Ishikawa (cell line): ENCODE measurements around the gene RIOK3.

Experiments used
- CEBPB ChIP-seq: IDR thresholded peaks from 2 replicates; pipeline ENCODE4 v1.6.1; 2012
- CREB1 ChIP-seq: IDR thresholded peaks from 2 replicates; pipeline ENCODE4 v1.6.1; 2012; ENCODE audit warnings: low read depth
- EGR1 ChIP-seq: IDR thresholded peaks from 2 replicates; pipeline ENCODE4 v1.6.1; 2012
- EP300 ChIP-seq: IDR thresholded peaks from 2 replicates; pipeline ENCODE4 v1.6.1; 2012; ENCODE audit warnings: borderline replicate concordance
- FOXM1 ChIP-seq: IDR thresholded peaks from 2 replicates; pipeline ENCODE4 v1.6.1; 2012; ENCODE audit warnings: low read depth, borderline replicate concordance
- NFIC ChIP-seq: IDR thresholded peaks from 2 replicates; pipeline ENCODE4 v1.6.1; 2012
- RAD21 ChIP-seq: IDR thresholded peaks from 2 replicates; pipeline ENCODE4 v1.6.1; 2012; ENCODE audit warnings: low read depth
- TAF1 ChIP-seq: IDR thresholded peaks from 2 replicates; pipeline ENCODE4 v1.6.1; 2012; ENCODE audit warnings: low read depth, mild to moderate bottlenecking
- TCF12 ChIP-seq: IDR thresholded peaks from 2 replicates; pipeline ENCODE4 v1.6.1; 2012; ENCODE audit warnings: low read depth
- TEAD4 ChIP-seq: IDR thresholded peaks from 2 replicates; pipeline ENCODE4 v1.6.1; 2012
- YY1 ChIP-seq: IDR thresholded peaks from 2 replicates; pipeline ENCODE4 v1.6.1; 2012; ENCODE audit warnings: low read depth
- ZBTB7A ChIP-seq: IDR thresholded peaks from 2 replicates; pipeline ENCODE4 v1.6.1; 2012; ENCODE audit warnings: low read depth
- TF ChIP-seq, protein P1 (sequence below): IDR thresholded peaks from 2 replicates; pipeline ENCODE4 v1.6.1; 2012; ENCODE audit warnings: low read depth, mild to moderate bottlenecking
- TF ChIP-seq, protein P2 (sequence below): IDR thresholded peaks from 2 replicates; pipeline ENCODE4 v1.6.1; 2012
- TF ChIP-seq, protein P3 (sequence below): IDR thresholded peaks from 2 replicates; pipeline ENCODE4 v1.6.1; 2012

RIOK3 gene

DNA sequence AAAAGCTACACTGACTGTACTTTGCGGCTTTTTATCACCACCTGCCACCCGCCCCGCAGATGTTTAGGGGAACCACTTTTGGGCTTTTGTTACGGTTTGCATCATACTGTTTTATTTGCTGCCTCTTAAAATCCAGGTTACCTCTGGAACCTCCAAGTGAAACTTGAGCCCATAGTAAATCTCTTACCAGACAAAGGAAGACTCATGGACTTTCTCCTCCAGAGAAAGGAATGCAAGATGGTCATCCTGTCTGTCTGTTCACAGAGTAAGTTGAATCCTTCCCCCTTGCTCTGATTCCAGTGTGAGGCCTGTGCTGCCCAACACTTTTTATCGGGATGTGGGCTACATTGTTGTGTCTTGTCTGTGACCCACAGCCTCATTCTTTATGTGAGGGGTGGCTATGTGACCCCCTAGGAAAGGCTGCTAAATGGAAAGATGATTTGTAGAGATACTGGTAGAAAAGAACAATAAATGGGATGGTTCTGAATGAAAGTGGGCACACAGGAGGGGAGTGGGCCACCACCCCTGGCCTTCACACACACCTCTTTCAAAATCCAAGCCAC is 73.5 kb downstream of the RIOK3 start:
- TF ChIP-seq RAD21 (no peak), YY1 (no peak), EGR1 (no peak), CEBPB (no peak)
- TF ChIP-seq, protein P1, sequence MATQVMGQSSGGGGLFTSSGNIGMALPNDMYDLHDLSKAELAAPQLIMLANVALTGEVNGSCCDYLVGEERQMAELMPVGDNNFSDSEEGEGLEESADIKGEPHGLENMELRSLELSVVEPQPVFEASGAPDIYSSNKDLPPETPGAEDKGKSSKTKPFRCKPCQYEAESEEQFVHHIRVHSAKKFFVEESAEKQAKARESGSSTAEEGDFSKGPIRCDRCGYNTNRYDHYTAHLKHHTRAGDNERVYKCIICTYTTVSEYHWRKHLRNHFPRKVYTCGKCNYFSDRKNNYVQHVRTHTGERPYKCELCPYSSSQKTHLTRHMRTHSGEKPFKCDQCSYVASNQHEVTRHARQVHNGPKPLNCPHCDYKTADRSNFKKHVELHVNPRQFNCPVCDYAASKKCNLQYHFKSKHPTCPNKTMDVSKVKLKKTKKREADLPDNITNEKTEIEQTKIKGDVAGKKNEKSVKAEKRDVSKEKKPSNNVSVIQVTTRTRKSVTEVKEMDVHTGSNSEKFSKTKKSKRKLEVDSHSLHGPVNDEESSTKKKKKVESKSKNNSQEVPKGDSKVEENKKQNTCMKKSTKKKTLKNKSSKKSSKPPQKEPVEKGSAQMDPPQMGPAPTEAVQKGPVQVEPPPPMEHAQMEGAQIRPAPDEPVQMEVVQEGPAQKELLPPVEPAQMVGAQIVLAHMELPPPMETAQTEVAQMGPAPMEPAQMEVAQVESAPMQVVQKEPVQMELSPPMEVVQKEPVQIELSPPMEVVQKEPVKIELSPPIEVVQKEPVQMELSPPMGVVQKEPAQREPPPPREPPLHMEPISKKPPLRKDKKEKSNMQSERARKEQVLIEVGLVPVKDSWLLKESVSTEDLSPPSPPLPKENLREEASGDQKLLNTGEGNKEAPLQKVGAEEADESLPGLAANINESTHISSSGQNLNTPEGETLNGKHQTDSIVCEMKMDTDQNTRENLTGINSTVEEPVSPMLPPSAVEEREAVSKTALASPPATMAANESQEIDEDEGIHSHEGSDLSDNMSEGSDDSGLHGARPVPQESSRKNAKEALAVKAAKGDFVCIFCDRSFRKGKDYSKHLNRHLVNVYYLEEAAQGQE, result no peak
- TF ChIP-seq, protein P2, sequence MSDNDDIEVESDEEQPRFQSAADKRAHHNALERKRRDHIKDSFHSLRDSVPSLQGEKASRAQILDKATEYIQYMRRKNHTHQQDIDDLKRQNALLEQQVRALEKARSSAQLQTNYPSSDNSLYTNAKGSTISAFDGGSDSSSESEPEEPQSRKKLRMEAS, result no peak

DNA sequence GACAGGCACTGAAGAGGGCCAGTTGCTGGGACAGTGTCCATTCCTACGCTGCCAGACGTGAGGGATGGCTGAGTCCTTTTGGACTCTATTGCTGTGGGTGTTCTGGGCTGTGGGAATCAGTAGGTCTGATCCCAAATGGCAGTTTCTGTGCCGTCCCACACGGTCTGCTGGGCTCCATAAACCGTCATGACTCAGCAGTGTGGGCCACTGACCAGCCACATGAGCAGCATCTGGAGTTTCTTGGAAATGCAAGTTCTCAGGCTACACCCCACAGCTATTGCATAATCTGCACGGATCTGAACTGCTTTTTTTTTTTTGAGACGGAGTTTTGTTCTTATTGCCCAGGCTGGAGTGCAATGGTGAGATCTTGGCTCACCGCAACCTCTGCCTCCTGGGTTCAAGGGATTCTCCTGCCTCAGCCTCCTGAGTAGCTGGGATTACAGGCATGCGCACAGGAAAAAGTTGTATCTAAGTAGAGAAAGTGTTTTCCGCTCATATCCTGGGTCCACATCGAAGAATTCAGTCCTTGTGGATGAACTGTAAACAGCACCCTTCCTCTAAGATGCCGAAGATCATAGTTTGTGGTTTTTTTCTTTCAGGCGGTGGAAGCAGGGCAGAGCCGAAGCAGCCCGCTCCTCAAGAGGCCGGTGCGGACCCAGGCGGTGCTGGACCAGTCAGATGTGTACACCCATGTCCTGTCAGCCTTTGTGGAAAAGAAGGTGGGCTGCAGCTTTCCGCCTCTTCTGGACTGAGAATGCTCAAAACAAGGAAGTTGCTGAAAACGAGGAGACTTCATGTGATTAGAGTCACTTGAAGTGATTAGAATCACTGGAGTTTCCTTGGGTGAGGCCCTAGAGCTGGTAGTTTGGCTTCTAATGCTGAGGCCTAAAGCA is 75.7 kb downstream of the RIOK3 start:
- TF ChIP-seq CEBPB, result peak; percentile 86
- TF ChIP-seq EP300, result no peak

DNA sequence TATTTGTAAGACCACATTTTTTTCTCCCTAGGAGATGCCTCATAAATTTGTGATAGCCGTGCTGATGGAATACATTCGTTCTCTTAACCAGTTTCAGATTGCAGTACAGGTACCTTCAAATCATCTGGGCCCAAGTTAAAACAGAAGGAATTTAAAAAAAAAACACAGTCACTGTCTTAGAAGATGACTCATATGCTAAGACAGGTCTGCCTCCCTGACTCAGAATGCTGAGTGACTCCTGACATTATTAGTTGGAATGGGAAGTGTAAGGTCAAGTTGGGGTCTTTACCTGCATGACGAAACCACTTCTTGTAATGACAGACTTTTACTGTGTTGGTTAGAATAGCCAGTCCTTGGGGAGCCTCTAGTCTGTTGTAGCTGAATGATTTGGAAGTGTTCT is 76.5 kb downstream of the RIOK3 start:
- no peak for TF ChIP-seq CEBPB
- no peak for TF ChIP-seq NFIC
- no peak for TF ChIP-seq RAD21
- TF ChIP-seq, protein P2, result no peak
- no peak for TF ChIP-seq EP300
- no peak for TF ChIP-seq YY1
- TF ChIP-seq EGR1, result no peak
- TF ChIP-seq TEAD4, result no peak
- no peak for TF ChIP-seq FOXM1
- TF ChIP-seq, protein P1, result no peak
- no peak for TF ChIP-seq TCF12
- no peak for TF ChIP-seq ZBTB7A
- TF ChIP-seq TAF1, result no peak
- TF ChIP-seq, protein P3, sequence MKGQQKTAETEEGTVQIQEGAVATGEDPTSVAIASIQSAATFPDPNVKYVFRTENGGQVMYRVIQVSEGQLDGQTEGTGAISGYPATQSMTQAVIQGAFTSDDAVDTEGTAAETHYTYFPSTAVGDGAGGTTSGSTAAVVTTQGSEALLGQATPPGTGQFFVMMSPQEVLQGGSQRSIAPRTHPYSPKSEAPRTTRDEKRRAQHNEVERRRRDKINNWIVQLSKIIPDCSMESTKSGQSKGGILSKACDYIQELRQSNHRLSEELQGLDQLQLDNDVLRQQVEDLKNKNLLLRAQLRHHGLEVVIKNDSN, result no peak
- TF ChIP-seq CREB1, result no peak

DNA sequence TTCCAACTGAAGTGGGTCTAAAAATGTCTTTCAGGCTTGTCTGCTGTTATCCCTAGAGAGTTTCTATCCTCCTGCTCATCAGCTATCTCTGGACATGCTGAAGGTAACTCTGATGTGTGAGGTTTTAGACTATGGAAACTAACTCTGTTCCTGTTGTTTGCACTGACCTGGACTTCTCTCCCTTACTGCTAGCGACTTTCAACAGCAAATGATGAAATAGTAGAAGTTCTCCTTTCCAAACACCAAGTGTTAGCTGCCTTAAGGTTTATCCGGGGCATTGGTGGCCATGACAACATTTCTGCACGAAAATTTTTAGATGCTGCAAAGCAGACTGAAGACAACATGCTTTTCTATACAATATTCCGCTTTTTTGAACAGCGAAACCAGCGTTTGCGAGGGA is 77.1 kb downstream of the RIOK3 start:
- no peak for TF ChIP-seq FOXM1
- TF ChIP-seq CREB1, result no peak
- TF ChIP-seq EGR1, result no peak
- no peak for TF ChIP-seq NFIC
- TF ChIP-seq EP300, result no peak
- TF ChIP-seq TCF12, result no peak
- TF ChIP-seq RAD21, result no peak
- no peak for TF ChIP-seq TEAD4
- no peak for TF ChIP-seq ZBTB7A
- TF ChIP-seq, protein P2, result no peak
- TF ChIP-seq, protein P1, result no peak
- TF ChIP-seq, protein P3, result no peak
- no peak for TF ChIP-seq TAF1
- TF ChIP-seq CEBPB, result no peak
